GM12878 (cell line): ENCODE data around the gene MYO7A.

Source experiments
- BCLAF1 ChIP-seq: fragments of 450-650 bp; IDR thresholded peaks from 2 replicates; pipeline ENCODE4 v1.6.1; 2017; ENCODE audit warnings: antibody characterized with exemption, mild to moderate bottlenecking, moderate library complexity
- CTCF ChIP-seq, 3 experiments: IDR thresholded peaks in 2 of 3; conservative IDR thresholded peaks in 1 of 3; 2 replicates each; pipeline ENCODE4 v1.5.1; 2011; ENCODE audit warnings: low read depth in 3 of 3, low read length in 3 of 3, mild to moderate bottlenecking in 3 of 3, control low read depth in 2 of 3, moderate library complexity in 2 of 3, inconsistent platforms in 1 of 3, mixed read lengths in 1 of 3; ENCODE audit not compliant: control insufficient read depth in 2 of 3, insufficient read depth in 1 of 3; ENCODE audit errors: extremely low read depth in 1 of 3
- E4F1 ChIP-seq: fragments of 450-650 bp; IDR thresholded peaks from 2 replicates; pipeline ENCODE4 v1.6.1; 2018; ENCODE audit warnings: borderline replicate concordance, mild to moderate bottlenecking; ENCODE audit not compliant: partially characterized antibody
- EGR1 ChIP-seq, 2 experiments: IDR thresholded peaks; 1 replicate in 1 of 2; 2 replicates in 1 of 2; pipeline ENCODE4 v1.6.1; 2011 to 2012; ENCODE audit warnings: low read depth in 2 of 2, low read length in 2 of 2, borderline replicate concordance in 1 of 2, mild to moderate bottlenecking in 1 of 2, moderate library complexity in 1 of 2
- ETV6 ChIP-seq, 2 experiments: fragments of 450-650 bp in 1 of 2; IDR thresholded peaks in 1 of 2; conservative IDR thresholded peaks in 1 of 2; 2 replicates each; pipeline ENCODE4 v1.6.1; 2014; ENCODE audit warnings: antibody characterized with exemption in 1 of 2, borderline replicate concordance in 1 of 2, low read depth in 1 of 2, mild to moderate bottlenecking in 1 of 2, moderate library complexity in 1 of 2
- EZH2 ChIP-seq: IDR thresholded peaks from 2 replicates; pipeline ENCODE4 v1.6.1; 2012; ENCODE audit warnings: low read depth, mild to moderate bottlenecking, control low read depth, inconsistent platforms, low read length, borderline replicate concordance; ENCODE audit not compliant: control insufficient read depth
- HDAC2 ChIP-seq: fragments of 200-600 bp; sonication (generic); IDR thresholded peaks from 2 replicates; pipeline ENCODE4 v1.6.1; 2017
- MTA3 ChIP-seq: IDR thresholded peaks from 2 replicates; pipeline ENCODE4 v1.6.1; 2012; ENCODE audit warnings: low read length, inconsistent platforms, borderline replicate concordance
- NR2C2 ChIP-seq: IDR thresholded peaks from 2 replicates; pipeline ENCODE4 v1.6.1; 2011; ENCODE audit warnings: borderline replicate concordance, low read depth; ENCODE audit not compliant: control insufficient read depth, insufficient read length
- POLR2A ChIP-seq: IDR thresholded peaks from 2 replicates; pipeline ENCODE4 v1.6.1; 2011; ENCODE audit warnings: low read depth, mild to moderate bottlenecking, low read length
- POLR2AphosphoS5 ChIP-seq: IDR thresholded peaks from 2 replicates; pipeline ENCODE4 v1.6.1; 2011; ENCODE audit warnings: mild to moderate bottlenecking, low read length, inconsistent platforms
- TAF1 ChIP-seq: IDR thresholded peaks from 2 replicates; pipeline ENCODE4 v1.6.1; 2011; ENCODE audit warnings: mild to moderate bottlenecking, low read depth, low read length, borderline replicate concordance
- TARDBP ChIP-seq: IDR thresholded peaks from 2 replicates; pipeline ENCODE4 v1.6.1; 2016; ENCODE audit warnings: borderline replicate concordance
- USF2 ChIP-seq: IDR thresholded peaks from 2 replicates; pipeline ENCODE4 v1.6.1; 2011; ENCODE audit warnings: low read depth, low read length, improper control_type of control experiment, borderline replicate concordance

GRCh38 chr11:77109236-77110019, 18.6 kb upstream of the MYO7A start:
- TF ChIP-seq CTCF (IDR thresholded peaks at IDR 0.05 in 2 of 3, conservative IDR thresholded peaks at IDR 0.05 in 1 of 3; ENCODE audit: control insufficient read depth in 2 of 3, extremely low read depth in 1 of 3, insufficient read depth in 1 of 3, low read depth in 3 of 3, low read length in 3 of 3): no peak
- no peak for TF ChIP-seq POLR2A
- no peak for TF ChIP-seq EGR1 (IDR thresholded peaks at IDR 0.05; ENCODE audit: borderline replicate concordance in 1 of 2, low read depth in 2 of 2, low read length in 2 of 2)
- TF ChIP-seq HDAC2: no peak
- TF ChIP-seq ETV6 (conservative IDR thresholded peaks at IDR 0.05 in 1 of 2, IDR thresholded peaks at IDR 0.05 in 1 of 2; ENCODE audit: borderline replicate concordance in 1 of 2, low read depth in 1 of 2): no peak
- TF ChIP-seq POLR2AphosphoS5: no peak
- TF ChIP-seq E4F1: no peak
- no peak for TF ChIP-seq TAF1
- no peak for TF ChIP-seq MTA3
- TF ChIP-seq BCLAF1: no peak
- no peak for TF ChIP-seq USF2
- no peak for TF ChIP-seq NR2C2
- TF ChIP-seq EZH2: no peak
- TF ChIP-seq TARDBP: no peak
